Activated CD8-positive, alpha-beta memory T cell treated with anti-CD3 and anti-CD28 coated beads, Interleukin-2, amount 50 U/mL, for 1 hour (primary cell): ENCODE results near the gene DUSP11.
A peak's percentile ranks its signal among the peaks of the same experiment; 100 is the strongest.
"Not testable (repeated sequence)": the region's sequence is repeated elsewhere in the genome, so short reads cannot be mapped to it uniquely, and the experiment has no call there.

Experiments
- DNase-seq: peaks from one replicate; pipeline ENCODE4 v3.0.0-alpha.2; 2020; ENCODE audit errors: extremely low read depth

Gene DUSP11

GRCh38 chr2:73779467-73780236, at the start of gene DUSP11:
TSS of gene DUSP11 (minus strand) at chr2:73780103. CDS start at chr2:73779974, 129 bp downstream.
- peak; percentile 86 for DNase-seq

GRCh38 chr2:73828818-73829570, 49.1 kb upstream of the DUSP11 start, which contains the start of gene STAMBP:
TSS of gene STAMBP (plus strand) at chr2:73828961. CDS start at chr2:73830857, 1,896 bp downstream.
- peak; percentile 84 for DNase-seq

- DNase-seq, result no peak
Observed at GRCh38 chr2:73828389-73828817, 48.5 kb upstream of the DUSP11 start.

- DNase-seq, result no peak
Observed at GRCh38 chr2:73827660-73828388, 47.9 kb upstream of the DUSP11 start.

- no peak for DNase-seq
Observed at GRCh38 chr2:73827018-73827417, 47.1 kb upstream of the DUSP11 start.

- DNase-seq, result no peak
Observed at GRCh38 chr2:73825408-73825807, 45.5 kb upstream of the DUSP11 start.

- no peak for DNase-seq
Observed at GRCh38 chr2:73823916-73824523, 44.1 kb upstream of the DUSP11 start.

- DNase-seq, result no peak
Observed at GRCh38 chr2:73823416-73823815, 43.5 kb upstream of the DUSP11 start.

- no peak for DNase-seq
Observed at GRCh38 chr2:73822991-73823390, 43.1 kb upstream of the DUSP11 start.

GRCh38 chr2:73822276-73822675, 42.4 kb upstream of the DUSP11 start:
- DNase-seq, result no peak

GRCh38 chr2:73821669-73822068, 41.8 kb upstream of the DUSP11 start:
- DNase-seq, result no peak

GRCh38 chr2:73821227-73821626, 41.3 kb upstream of the DUSP11 start:
- DNase-seq, result no peak

GRCh38 chr2:73818296-73818695, 38.4 kb upstream of the DUSP11 start:
- no peak for DNase-seq

GRCh38 chr2:73812635-73813034, 32.7 kb upstream of the DUSP11 start:
- no peak for DNase-seq

- no peak for DNase-seq
Observed at GRCh38 chr2:73811878-73812277, 32.0 kb upstream of the DUSP11 start.

- DNase-seq, result not testable (repeated sequence)
Observed at GRCh38 chr2:73783883-73784282, 4.0 kb upstream of the DUSP11 start, which contains the start of gene C2orf78. TSS of gene C2orf78 (plus strand) at chr2:73784183. CDS start at chr2:73784310, 127 bp downstream.

GRCh38 chr2:73783402-73783801, 3.5 kb upstream of the DUSP11 start:
- DNase-seq, result not testable (repeated sequence)

- DNase-seq, result no peak
Observed at GRCh38 chr2:73780237-73780582, 307 bp upstream of the DUSP11 start.

GRCh38 chr2:73778867-73779466, 936 bp downstream of the DUSP11 start:
- DNase-seq, result not testable (repeated sequence)

- DNase-seq, result no peak
Observed at GRCh38 chr2:73776869-73777519, 2.9 kb downstream of the DUSP11 start.

- DNase-seq, result no peak
Observed at GRCh38 chr2:73776381-73776780, 3.5 kb downstream of the DUSP11 start.
